K562 (cell line): Measurements from ENCODE around the gene ZC3H12C. TPM values are rescaled to one million over a fixed set of nuclear protein-coding genes. Genes with fewer than 3 reads are reported as not detected.

Source experiments
- ATAC-seq: fragments of 200-7000 bp; cut with Tn5 transposase; 3 replicates; pipeline ENCODE4 v1.9.1; 2020; ENCODE audit warnings: moderate library complexity
- BruUV-seq: library from RNA; stranded (reverse); fragments of 400-500 nt; replicated peaks from 2 replicates; lab custom pipeline; 2021; lab: Mats Ljungman, UMichigan
- CTCF ChIA-PET: fragments of 300-600 bp; formaldehyde crosslinking; extraction: SDS; loops from one replicate; lab custom pipeline; 2021; ENCODE audit warnings: low intra/inter-chr PET ratio; lab: Yijun Ruan, JAX
- POLR2A ChIA-PET: fragments of 300-600, 350-650 bp; sonication (Branson Sonifier 250); formaldehyde crosslinking; extraction: SDS; loops from one replicate; lab custom pipeline; 2021; ENCODE audit warnings: antibody characterized with exemption, inconsistent platforms; lab: Yijun Ruan, JAX
- DNase-seq, 4 experiments: peaks; one replicate each; pipeline versions ENCODE4 v3.0.0 to v3.0.0-alpha.2; 2011 to 2018; ENCODE audit warnings: low spot score in 3 of 4, mixed read lengths in 3 of 4; ENCODE audit errors: extremely low read depth in 1 of 4
- FAIRE-seq: peaks from 2 replicates; lab custom pipeline; 2011; peaks lifted over from hg19 to GRCh38; lab: Jason Lieb, UNC
- H2AFZ ChIP-seq: 2 replicates; pipeline ENCODE4 v1.6.0; 2011; ENCODE audit warnings: low read depth, low read length, control low read depth, inconsistent platforms
- H3K27ac ChIP-seq: fragments of 200-600 bp; 3 replicates; pipeline ENCODE4 v1.8.0; 2011; ENCODE audit warnings: low read depth, mild to moderate bottlenecking, control low read depth, inconsistent platforms, low read length, moderate library complexity, mixed read lengths; ENCODE audit errors: extremely low read depth
- H3K27me3 ChIP-seq, 2 experiments: fragments of 300-600 bp in 1 of 2; 2 replicates in 1 of 2; 3 replicates in 1 of 2; pipeline versions ENCODE4 v1.6.0 to v1.8.0; 2011; ENCODE audit warnings: inconsistent platforms in 2 of 2, low read length in 2 of 2, mild to moderate bottlenecking in 1 of 2, mixed read lengths in 1 of 2, moderate library complexity in 1 of 2; ENCODE audit not compliant: control insufficient read depth in 2 of 2, insufficient read depth in 2 of 2
- H3K36me3 ChIP-seq: fragments of 300-600 bp; 3 replicates; pipeline ENCODE4 v1.8.0; 2011; ENCODE audit warnings: mild to moderate bottlenecking, low read length, inconsistent platforms; ENCODE audit not compliant: control insufficient read depth, insufficient read depth
- H3K4me1 ChIP-seq, 2 experiments: fragments of 200-600 bp in 1 of 2; replicated peaks in 1 of 2; 2 replicates in 1 of 2; 3 replicates in 1 of 2; pipeline versions ENCODE4 v1.5.1 to v1.8.0; 2011; ENCODE audit warnings: inconsistent platforms in 2 of 2, low read length in 2 of 2, mild to moderate bottlenecking in 1 of 2, mixed read lengths in 1 of 2, moderate library complexity in 1 of 2; ENCODE audit not compliant: control insufficient read depth in 2 of 2, insufficient read depth in 2 of 2
- H3K4me2 ChIP-seq: 2 replicates; pipeline ENCODE4 v1.6.1; 2011; ENCODE audit warnings: low read length, control low read depth, inconsistent platforms, mixed read lengths; ENCODE audit not compliant: insufficient read depth
- H3K4me3 ChIP-seq: fragments of 200-600 bp; sonication (generic), shearing (Covaris generic); 2 replicates; pipeline ENCODE4 v1.5.1; 2016; ENCODE audit warnings: control low read depth, inconsistent platforms
- H3K79me2 ChIP-seq: fragments of 200-600 bp; 3 replicates; pipeline ENCODE4 v1.8.0; 2011; ENCODE audit warnings: low read length, inconsistent platforms; ENCODE audit not compliant: control insufficient read depth, insufficient read depth
- H3K9ac ChIP-seq, 2 experiments: 2 replicates each; pipeline versions ENCODE4 v1.6.0 to v1.6.1; 2011; ENCODE audit warnings: low read depth in 2 of 2, low read length in 2 of 2, control low read depth in 1 of 2, inconsistent platforms in 1 of 2, mild to moderate bottlenecking in 1 of 2, mixed read lengths in 1 of 2; ENCODE audit not compliant: insufficient read depth in 1 of 2
- H3K9me1 ChIP-seq: one replicate; pipeline ENCODE4 v1.6.0; 2011; ENCODE audit warnings: inconsistent platforms, mild to moderate bottlenecking, low read length, moderate library complexity; ENCODE audit not compliant: control insufficient read depth, insufficient read depth
- H3K9me3 ChIP-seq: replicated peaks from 2 replicates; pipeline ENCODE4 v1.5.1; 2011; ENCODE audit warnings: low read depth, low read length, inconsistent platforms; ENCODE audit not compliant: control insufficient read depth, insufficient read depth
- H4K20me1 ChIP-seq: replicated peaks from 2 replicates; pipeline ENCODE4 v1.6.1; 2011; ENCODE audit warnings: low read length, inconsistent platforms, mixed read lengths; ENCODE audit not compliant: control insufficient read depth, insufficient read depth
- EP400 ChIP-seq: fragments of 450-650 bp; IDR thresholded peaks from 2 replicates; pipeline ENCODE4 v1.6.1; 2017; ENCODE audit warnings: antibody characterized with exemption, mild to moderate bottlenecking, moderate library complexity
- EZH2 ChIP-seq: IDR thresholded peaks from 2 replicates; pipeline ENCODE4 v1.6.1; 2012; ENCODE audit warnings: low read depth, mild to moderate bottlenecking, inconsistent platforms, low read length, borderline replicate concordance
- HCFC1 ChIP-seq: IDR thresholded peaks from 2 replicates; pipeline ENCODE4 v1.6.1; 2012; ENCODE audit warnings: low read depth, low read length, improper control_type of control experiment
- KLF6 ChIP-seq: fragments of 250-450 bp; sonication (Bioruptor Pico); IDR thresholded peaks from 2 replicates; pipeline ENCODE4 v1.4.0; 2020; ENCODE audit warnings: mild to moderate bottlenecking, moderate library complexity, borderline replicate concordance
- MTA2 ChIP-seq: fragments of 450-650 bp; IDR thresholded peaks from 2 replicates; pipeline ENCODE4 v1.6.1; 2016; ENCODE audit warnings: low read depth
- NFYB ChIP-seq: IDR thresholded peaks from 2 replicates; pipeline ENCODE4 v1.6.1; 2011; ENCODE audit warnings: mild to moderate bottlenecking, moderate library complexity; ENCODE audit not compliant: insufficient read length; ENCODE audit errors: extremely low read depth
- NONO ChIP-seq, 2 experiments: fragments of 200-400 bp in 1 of 2; fragments of 450-650 bp in 1 of 2; formaldehyde crosslinking in 1 of 2; IDR thresholded peaks; 2 replicates each; pipeline ENCODE4 v1.6.1; 2017; ENCODE audit warnings: low read depth in 2 of 2, mild to moderate bottlenecking in 2 of 2, moderate library complexity in 2 of 2, low read length in 1 of 2
- POLR2AphosphoS5 ChIP-seq: IDR thresholded peaks from 2 replicates; pipeline ENCODE4 v1.6.1; 2011; ENCODE audit warnings: mild to moderate bottlenecking, low read depth, low read length, moderate library complexity; ENCODE audit not compliant: control insufficient read depth, insufficient read depth
- RBFOX2 ChIP-seq: fragments of 200-400 bp; formaldehyde crosslinking; IDR thresholded peaks from 2 replicates; pipeline ENCODE4 v1.6.1; 2017; ENCODE audit warnings: low read depth, mild to moderate bottlenecking, low read length, moderate library complexity
- THAP12 ChIP-seq: fragments of 250-450 bp; sonication (Bioruptor Pico); IDR thresholded peaks from 2 replicates; pipeline ENCODE4 v1.9.0; 2021; ENCODE audit warnings: mild to moderate bottlenecking, inconsistent platforms
- ZNF124 ChIP-seq: sonication (generic); formaldehyde crosslinking; IDR thresholded peaks from 2 replicates; pipeline ENCODE4 v1.8.1; 2022; ENCODE audit warnings: missing genetic modification reagents
- WGBS: fragments of 100-300 bp; shearing (Covaris generic); methylation state at CpG from one replicate; pipeline ENCODE4 v1.1.6; 2016; ENCODE audit warnings: low coverage, mixed read lengths; ENCODE audit not compliant: insufficient coverage; ENCODE audit errors: missing lambda C conversion rate; 5-methylcytosine and 5-hydroxymethylcytosine counted together
- in situ Hi-C: fragments of 300-500 bp; cut with MboI; formaldehyde crosslinking; loops from 4 replicates; pipeline ENCODE4 v1.15.0; 2018; ENCODE audit warnings: inconsistent platforms, mixed read lengths
- intact Hi-C: fragments of 100-400 bp; cut with micrococcal nuclease; formaldehyde crosslinking; loops from 2 replicates; pipeline ENCODE4 v1.14.2; 2022
- polyA plus RNA-seq, 8 experiments: library from polyadenylated mRNA; depleted of rRNA in 4 of 8; stranded (reverse) in 5 of 8; unstranded in 3 of 8; fragments of >200 nt; fragmentation: Nextera tagmentation in 2 of 8; fragmentation: Illumina TruSeq in 1 of 8; extraction: Ambion mirVana in 2 of 8; extraction: Trizol in 1 of 8; gene quantifications; 2 replicates each; pipeline versions ENCODE4 v1.2.1 to v1.2.3, GENCODE V29; 2011 to 2014; ENCODE audit warnings: inconsistent platforms in 1 of 8, missing spikeins in 1 of 8
- total RNA-seq, 7 experiments: library from RNA; depleted of rRNA in 6 of 7; stranded (reverse); fragments of >200 nt in 6 of 7; fragmentation: Illumina TruSeq in 2 of 7; extraction: Trizol in 2 of 7; gene quantifications; 2 replicates each; pipeline versions ENCODE4 v1.2.1 to v1.2.3, GENCODE V29; 2011 to 2021; ENCODE audit warnings: low replicate concordance in 1 of 7
- TF ChIP-seq, protein P1 (sequence below): fragments of 450-650 bp; formaldehyde crosslinking; IDR thresholded peaks from 2 replicates; pipeline ENCODE4 v1.4.0; 2022; ENCODE audit warnings: missing genetic modification characterization

ZC3H12C gene
- total and polyA plus RNA-seq, 9 of the 15 experiments (the other 6 are each of a cell fraction or from before 2014, with no cell fraction given), result 0.56 to 5.9 (median 3.3) TPM

DNA sequence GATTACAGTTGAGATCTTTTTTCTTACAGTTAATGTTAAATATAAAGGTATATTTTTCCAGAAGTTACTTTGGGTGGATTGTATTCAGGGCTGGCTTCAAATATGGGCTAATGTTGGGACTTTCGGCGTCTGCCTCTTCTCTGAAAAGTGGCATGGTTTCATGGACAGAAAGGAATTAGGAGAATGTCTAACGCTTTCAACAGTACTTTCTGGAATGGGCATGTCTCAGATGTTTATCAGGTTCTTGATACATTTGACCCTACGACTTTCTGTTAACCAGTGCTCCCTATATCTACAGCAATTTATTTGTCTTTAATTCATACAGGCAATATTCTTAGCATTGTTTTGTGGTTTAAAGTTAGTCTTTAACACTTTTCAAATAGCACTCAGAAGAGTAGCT is 33.7 kb downstream of the ZC3H12C start:
- H3K4me2 ChIP-seq, result no peak overlapping the region
- DNase-seq (no peak), FAIRE-seq (no peak), ATAC-seq (no peak)
- H3K4me1 ChIP-seq, result peaks cover 0 to 5% of the 10 kb centered on the region in 2 experiments; a peak in 3 of 5 replicates
- H3K36me3 ChIP-seq, result no peaks in the 10 kb centered on the region
- in situ Hi-C loops (no loop called here), intact Hi-C loops (no loop called here)
- no peak overlapping the region for H3K27ac ChIP-seq
- CTCF ChIA-PET, result no interaction called here
- no peaks in the 10 kb centered on the region for H3K79me2 ChIP-seq
- POLR2A ChIA-PET, result interaction anchor here (0.7 kb wide), 1 partner anchor 52 kb away, joined by 3 read pairs; no protein-coding TSS in a partner anchor
- H3K4me3 ChIP-seq, result no peak overlapping the region
- no peak overlapping the region for H3K9ac ChIP-seq
- H3K9me3 ChIP-seq, result no peaks in the 10 kb centered on the region
- H3K9me1 ChIP-seq, result no peaks in the 10 kb centered on the region
- no peak for TF ChIP-seq KLF6 (CRISPR knock-in tag)
- WGBS, result 61% methylated on average over 4 of the region's 4 CpGs
- BruUV-seq, result no TSS peak
- H3K27me3 ChIP-seq, result no peaks in the 10 kb centered on the region
- no peak overlapping the region for H2AFZ ChIP-seq
- no peaks in the 10 kb centered on the region for H4K20me1 ChIP-seq

- H3K4me1 ChIP-seq, result peaks cover 0 to 5% of the 10 kb centered on the region in 2 experiments; a peak in 3 of 5 replicates
- no peak for TF ChIP-seq NFYB
- no peak for TF ChIP-seq THAP12 (CRISPR knock-in tag)
- TF ChIP-seq EP400, result no peak
- TF ChIP-seq NONO (IDR thresholded peaks at IDR 0.05; ENCODE audit: low read depth in 2 of 2, low read length in 1 of 2), result no peak
- TF ChIP-seq EZH2, result no peak
- TF ChIP-seq, protein P1, sequence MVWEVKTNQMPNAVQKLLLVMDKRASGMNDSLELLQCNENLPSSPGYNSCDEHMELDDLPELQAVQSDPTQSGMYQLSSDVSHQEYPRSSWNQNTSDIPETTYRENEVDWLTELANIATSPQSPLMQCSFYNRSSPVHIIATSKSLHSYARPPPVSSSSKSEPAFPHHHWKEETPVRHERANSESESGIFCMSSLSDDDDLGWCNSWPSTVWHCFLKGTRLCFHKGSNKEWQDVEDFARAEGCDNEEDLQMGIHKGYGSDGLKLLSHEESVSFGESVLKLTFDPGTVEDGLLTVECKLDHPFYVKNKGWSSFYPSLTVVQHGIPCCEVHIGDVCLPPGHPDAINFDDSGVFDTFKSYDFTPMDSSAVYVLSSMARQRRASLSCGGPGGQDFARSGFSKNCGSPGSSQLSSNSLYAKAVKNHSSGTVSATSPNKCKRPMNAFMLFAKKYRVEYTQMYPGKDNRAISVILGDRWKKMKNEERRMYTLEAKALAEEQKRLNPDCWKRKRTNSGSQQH, result no peak
- TF ChIP-seq RBFOX2, result no peak
- TF ChIP-seq ZNF124 (CRISPR knock-in tag), result no peak
- no peak for TF ChIP-seq MTA2
- TF ChIP-seq HCFC1, result no peak
- no peak for TF ChIP-seq POLR2AphosphoS5
- no peaks in the 10 kb centered on the region for H3K9me3 ChIP-seq
- no peaks in the 10 kb centered on the region for H4K20me1 ChIP-seq
- no TSS peak for BruUV-seq
- ATAC-seq, result no peak
- ChIA-PET CTCF (no interaction called here), POLR2A (no interaction called here)
- DNase-seq, result no peak
- peak overlapping the region; percentile 19; the same call in 1 of the 3 replicates for H3K27ac ChIP-seq
- H3K9me1 ChIP-seq, result no peaks in the 10 kb centered on the region
- FAIRE-seq, result no peak
- H3K9ac ChIP-seq, result no peak overlapping the region
- H3K79me2 ChIP-seq, result no peaks in the 10 kb centered on the region
- in situ Hi-C loops (no loop called here), intact Hi-C loops (no loop called here)
- H3K27me3 ChIP-seq, result no peaks in the 10 kb centered on the region
- 5% methylated on average over 2 of the region's 2 CpGs for WGBS
- H3K4me3 ChIP-seq, result no peak overlapping the region
- no peak overlapping the region for H2AFZ ChIP-seq
- no peaks in the 10 kb centered on the region for H3K36me3 ChIP-seq
- H3K4me2 ChIP-seq, result no peak overlapping the region
Measured at GRCh38 chr11:110128161-110128560, 35.0 kb downstream of the ZC3H12C start.
